GM18526 (cell line): ENCODE data around the gene SPESP1.

Experiments
- POLR2A ChIP-seq: IDR thresholded peaks from 3 replicates; pipeline ENCODE4 v1.6.1; 2011; ENCODE audit not compliant: insufficient read length; ENCODE audit errors: extremely low read depth

Gene SPESP1

GRCh38 chr15:68934341-68934740 is 4.0 kb downstream of the SPESP1 start:
- TF ChIP-seq POLR2A: no peak

GRCh38 chr15:68935400-68935937 is 5.1 kb downstream of the SPESP1 start:
- no peak for TF ChIP-seq POLR2A

GRCh38 chr15:68939501-68939900 is 9.2 kb downstream of the SPESP1 start:
- no peak for TF ChIP-seq POLR2A

GRCh38 chr15:68951813-68952212 is 21.5 kb downstream of the SPESP1 start:
- no peak for TF ChIP-seq POLR2A

- TF ChIP-seq POLR2A: no peak
Measured at GRCh38 chr15:68957696-68958095, 27.4 kb downstream of the SPESP1 start.

GRCh38 chr15:68958597-68958996 is 28.3 kb downstream of the SPESP1 start:
- TF ChIP-seq POLR2A: no peak

- no peak for TF ChIP-seq POLR2A
Measured at GRCh38 chr15:68962465-68962864, 32.1 kb downstream of the SPESP1 start.

GRCh38 chr15:68966996-68967395 is 36.7 kb downstream of the SPESP1 start:
- no peak for TF ChIP-seq POLR2A

- no peak for TF ChIP-seq POLR2A
Measured at GRCh38 chr15:68967948-68968347, 37.6 kb downstream of the SPESP1 start.

GRCh38 chr15:68969298-68969697 is 39.0 kb downstream of the SPESP1 start:
- no peak for TF ChIP-seq POLR2A

GRCh38 chr15:68972201-68973065 is 42.1 kb downstream of the SPESP1 start:
- TF ChIP-seq POLR2A: no peak

- TF ChIP-seq POLR2A: no peak
Measured at GRCh38 chr15:68979006-68979405, 48.7 kb downstream of the SPESP1 start.

GRCh38 chr15:68979816-68980215 is 49.5 kb downstream of the SPESP1 start:
- no peak for TF ChIP-seq POLR2A

GRCh38 chr15:68980786-68981185 is 50.5 kb downstream of the SPESP1 start:
- TF ChIP-seq POLR2A: no peak

GRCh38 chr15:68981941-68982340 is 51.6 kb downstream of the SPESP1 start:
- TF ChIP-seq POLR2A: no peak

- TF ChIP-seq POLR2A: no peak
Measured at GRCh38 chr15:68982976-68983563, 52.7 kb downstream of the SPESP1 start.
